Endodermal cell (in vitro differentiated cells): ENCODE data around the gene ST8SIA5. TPM values are rescaled to one million over a fixed set of nuclear protein-coding genes. Genes with fewer than 3 reads are reported as not detected.

Experiments used
- DNase-seq: peaks from one replicate; pipeline ENCODE4 v3.0.0-alpha.2; 2017
- H3K27ac ChIP-seq: 2 replicates; pipeline ENCODE4 v1.5.1; 2013; ENCODE audit warnings: mild to moderate bottlenecking, low read depth, low read length, moderate library complexity
- H3K27me3 ChIP-seq: 2 replicates; pipeline ENCODE4 v1.6.1; 2013; ENCODE audit warnings: mild to moderate bottlenecking, low read length, moderate library complexity; ENCODE audit not compliant: insufficient read depth, control insufficient read depth, poor library complexity, severe bottlenecking
- H3K36me3 ChIP-seq: 2 replicates; pipeline ENCODE4 v1.7.0; 2013; ENCODE audit warnings: mild to moderate bottlenecking, low read length, moderate library complexity; ENCODE audit not compliant: control insufficient read depth, insufficient read depth
- H3K4me1 ChIP-seq: one replicate; pipeline ENCODE4 v1.7.0; 2013; ENCODE audit warnings: low read length; ENCODE audit not compliant: control insufficient read depth, insufficient read depth
- H3K4me3 ChIP-seq: 2 replicates; pipeline ENCODE4 v1.5.1; 2013; ENCODE audit warnings: mild to moderate bottlenecking, low read length, moderate library complexity
- H3K9ac ChIP-seq: 2 replicates; pipeline ENCODE4 v1.6.1; 2013; ENCODE audit warnings: mild to moderate bottlenecking, low read length, moderate library complexity; ENCODE audit not compliant: poor library complexity, severe bottlenecking; ENCODE audit errors: extremely low read depth
- H3K9me3 ChIP-seq: 2 replicates; pipeline ENCODE4 v1.6.1; 2013; ENCODE audit warnings: mild to moderate bottlenecking, low read length, moderate library complexity; ENCODE audit not compliant: control insufficient read depth
- H3K27ac Mint-ChIP-seq: 2 replicates; pipeline ENCODE4 v1.8.0; 2020; ENCODE audit warnings: mixed read lengths
- H3K27me3 Mint-ChIP-seq: 2 replicates; pipeline ENCODE4 v1.8.0; 2021; ENCODE audit warnings: mild to moderate bottlenecking, mixed read lengths; ENCODE audit not compliant: insufficient read depth
- H3K36me3 Mint-ChIP-seq: 2 replicates; pipeline ENCODE4 v1.8.0; 2020; ENCODE audit warnings: low read depth, mixed read lengths
- H3K4me1 Mint-ChIP-seq: 2 replicates; pipeline ENCODE4 v1.8.0; 2020; ENCODE audit warnings: mixed read lengths
- H3K4me3 Mint-ChIP-seq: 2 replicates; pipeline ENCODE4 v1.8.0; 2020; ENCODE audit warnings: mild to moderate bottlenecking, moderate library complexity, mixed read lengths
- H3K9me3 Mint-ChIP-seq: 2 replicates; pipeline ENCODE4 v1.8.0; 2020; ENCODE audit warnings: mild to moderate bottlenecking, mixed read lengths
- CTCF ChIP-seq: fragments of 200-600 bp; sonication (generic); conservative IDR thresholded peaks from 2 replicates; pipeline ENCODE4 v1.5.0; 2021; ENCODE audit warnings: antibody characterized with exemption, mild to moderate bottlenecking
- WGBS, 2 experiments: methylation state at CpG; one replicate each; pipeline versions ENCODE4 v1.1.5 to v1.1.7; 2013; ENCODE audit warnings: missing lambda C conversion rate in 2 of 2, mixed read lengths in 1 of 2; ENCODE audit not compliant: insufficient coverage in 1 of 2, insufficient read length in 1 of 2; 5-methylcytosine and 5-hydroxymethylcytosine counted together
- total RNA-seq, 2 donors: library from RNA; stranded (reverse); fragmentation: NEBNext Ultra II Directional in 1 of 2; extraction: Animal tissue kit (Norgen Biotek cat#: 25700) in 1 of 2; gene quantifications; 2 replicates in 1 of 2; 3 replicates in 1 of 2; pipeline ENCODE4 v1.2.1, GENCODE V29; 2021

Gene ST8SIA5
- total RNA-seq, 2 donors from 2014 or later: 0.24 to 0.73 TPM

GRCh38 chr18:46619559-46619958, 137.3 kb downstream of the ST8SIA5 start:
- no peak overlapping the region for H3K27ac Mint-ChIP-seq
- no peak for TF ChIP-seq CTCF
- H3K36me3 Mint-ChIP-seq: no peaks in the 10 kb centered on the region
- H3K27me3 Mint-ChIP-seq: no peaks in the 10 kb centered on the region
- no peaks in the 10 kb centered on the region for H3K4me1 ChIP-seq
- DNase-seq: no peak
- H3K9me3 ChIP-seq: no peaks in the 10 kb centered on the region
- H3K4me3 ChIP-seq: no peak overlapping the region
- 90 to 96% methylated on average over 3 of the region's 3 CpGs for WGBS, 2 experiments
- H3K27me3 ChIP-seq: no peaks in the 10 kb centered on the region
- H3K4me3 Mint-ChIP-seq: no peak overlapping the region
- H3K4me1 Mint-ChIP-seq: peaks cover 6% of the 10 kb centered on the region
- no peak overlapping the region for H3K27ac ChIP-seq
- no peak overlapping the region for H3K9ac ChIP-seq
- no peaks in the 10 kb centered on the region for H3K36me3 ChIP-seq
- no peaks in the 10 kb centered on the region for H3K9me3 Mint-ChIP-seq

Other genes starting within 250 kb of the ST8SIA5 start
- gene LOXHD1, start 99.8 kb downstream of the ST8SIA5 start, total RNA-seq: 1 to 10 TPM in 1 of 2 donors, not detected in 1; 2.1 TPM
- 10 to 100 TPM; 34.8 to 52.0 TPM for gene PIAS2, start 160.5 kb upstream of the ST8SIA5 start, total RNA-seq
- 1 to 10 TPM; 4.2 to 6.4 TPM for gene KATNAL2, start 160.5 kb upstream of the ST8SIA5 start, total RNA-seq